ENCODE measurements around the gene MKLN1.

DNA sequence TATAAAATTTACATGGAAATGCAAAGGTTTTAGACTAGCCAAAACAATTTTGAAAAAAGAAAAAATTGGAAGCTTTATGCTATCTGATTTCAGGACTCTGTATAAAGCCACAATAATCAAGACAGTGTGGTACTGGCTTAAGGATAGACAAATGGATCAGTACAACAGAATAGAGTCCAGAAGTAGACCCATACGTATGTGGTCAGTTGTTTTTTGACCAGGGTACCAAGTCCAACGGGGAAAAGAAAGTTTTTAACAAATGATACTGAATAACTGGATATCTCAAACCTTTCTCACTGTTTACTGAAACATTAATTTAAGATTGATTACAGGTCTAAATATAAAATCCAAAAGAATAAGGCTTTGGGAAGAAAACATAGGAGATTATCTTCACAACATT, 149.1 kb downstream of the MKLN1 start:
- TF ChIP-seq POLR2A (IDR thresholded peaks at IDR 0.05; ENCODE audit: low read depth, low read length) (no peak), TAF1 (IDR thresholded peaks at IDR 0.05; ENCODE audit: borderline replicate concordance, low read depth, low read length) (no peak), POLR2AphosphoS5 (IDR thresholded peaks at IDR 0.05; ENCODE audit: low read depth, low read length) (no peak)

All from GM12892 (cell line).